Motor neuron (in vitro differentiated cells): ENCODE results near the gene CCDC137. TPM values are rescaled to one million over a fixed set of nuclear protein-coding genes. Genes with fewer than 3 reads are reported as not detected.

Experiments used
- ATAC-seq, 8 experiments: fragments of 200-7000 bp; cut with Tn5 transposase; replicated peaks in 6 of 8; 2 replicates each; pipeline ENCODE4 v1.8.0; 2021; ENCODE audit warnings: mild to moderate bottlenecking in 8 of 8, moderate library complexity in 8 of 8
- H3K27ac ChIP-seq, 2 donors: fragments of 250-450 bp; sonication (Bioruptor Pico); 2 replicates each; pipeline ENCODE4 v1.9.0; 2021; ENCODE audit warnings: antibody characterized with exemption in 2 of 2, mild to moderate bottlenecking in 2 of 2, moderate library complexity in 1 of 2
- H3K4me1 ChIP-seq, 2 donors: fragments of 250-450 bp; sonication (Bioruptor Pico); replicated peaks in 1 of 2; 2 replicates each; pipeline ENCODE4 v1.6.1; 2021; ENCODE audit warnings: antibody characterized with exemption in 2 of 2, mild to moderate bottlenecking in 2 of 2, moderate library complexity in 1 of 2
- H3K4me3 ChIP-seq, 5 donors: fragments of 250-450 bp; sonication (Bioruptor Pico); 2 replicates each; pipeline ENCODE4 v1.9.0; 2021; ENCODE audit warnings: antibody characterized with exemption in 5 of 5, mild to moderate bottlenecking in 5 of 5, moderate library complexity in 4 of 5
- WGBS, 10 experiments: fragments of 450-650 bp; shearing (Covaris generic); methylation state at CpG; one replicate each; pipeline ENCODE4 v1.0.0; 2022; 5-methylcytosine and 5-hydroxymethylcytosine counted together
- in situ Hi-C, 9 experiments: fragments of 400-800 bp; cut with MboI; loops; one replicate each; pipeline ENCODE4 v1.15.0; 2021; ENCODE audit warnings: low sequenced_read_pairs in 9 of 9, low pct_unique_long_range_greater_than_20kb in 2 of 9; ENCODE audit not compliant: unreplicated experiment in 9 of 9
- total RNA-seq, 8 experiments: library from RNA; unstranded; fragments of 300-600 nt; gene quantifications; 2 replicates each; pipeline versions ENCODE4 v1.2.3 to v1.2.4, GENCODE V29; 2022

Gene CCDC137
- total RNA-seq, 8 experiments from 2014 or later: 9.1 to 34.6 (median 22.5) TPM

GRCh38 chr17:81719410-81720266 lies 53.1 kb downstream of the CCDC137 start:
- WGBS, 10 experiments: 80 to 100% (median 93%) methylated on average over 1 to 9 of the region's 33 CpGs; no CpG with 5 or more reads in 5 of the 10 experiments
- in situ Hi-C loops: no loop called here
- H3K4me1 ChIP-seq: peaks cover 0 to 2% of the 10 kb centered on the region in 2 donors
- H3K4me3 ChIP-seq: no peak overlapping the region
- H3K27ac ChIP-seq: no peak overlapping the region
- no peak for ATAC-seq

- no peak for ATAC-seq
- peaks cover 0 to 2% of the 10 kb centered on the region in 2 donors for H3K4me1 ChIP-seq
- no peak overlapping the region for H3K27ac ChIP-seq
- H3K4me3 ChIP-seq: no peak overlapping the region
- WGBS, 10 experiments: 0 to 88% (median 80%) methylated on average over 1 to 7 of the region's 33 CpGs; no CpG with 5 or more reads in 5 of the 10 experiments
- in situ Hi-C loops: no loop called here
These were observed 53.9 kb downstream of the CCDC137 start for GRCh38 chr17:81720267-81721071.

GRCh38 chr17:81722184-81723120 lies 55.9 kb downstream of the CCDC137 start:
- ATAC-seq: peak in 7 of 8 experiments; percentile 22 to 52 (median 42)
- in situ Hi-C loops: no loop called here
- Histone ChIP-seq H3K4me1 (peaks cover 0 to 2% of the 10 kb centered on the region in 2 donors), H3K27ac (no peak overlapping the region), H3K4me3 (no peak overlapping the region)
- WGBS, 10 experiments: 33 to 100% (median 75%) methylated on average over 1 to 6 of the region's 10 CpGs; no CpG with 5 or more reads in 3 of the 10 experiments

Other genes with a start within 250 kb of the CCDC137 start
- gene ACTG1, start 153.9 kb upstream of the CCDC137 start, total RNA-seq: 1,000 to 10,000 TPM; 2,076 to 6,877 (median 3,447) TPM
- 1 to 10 TPM in 4 of 8 experiments, under 1 TPM in 4; 0.36 to 3.0 (median 1.2) TPM for gene FSCN2, start 138.4 kb upstream of the CCDC137 start, total RNA-seq
- gene FAAP100, start 114.4 kb upstream of the CCDC137 start, total RNA-seq: 10 to 100 TPM; 13.9 to 34.9 (median 22.8) TPM
- gene NPLOC4, start 29.6 kb upstream of the CCDC137 start, total RNA-seq: 10 to 100 TPM; 19.3 to 78.3 (median 41.8) TPM
- 1 to 10 TPM in 3 of 8 experiments, under 1 TPM in 4, not detected in 1; 0.22 to 1.2 (median 1.00) TPM for gene TSPAN10, start 29.5 kb upstream of the CCDC137 start, total RNA-seq
- under 1 TPM in 6 of 8 experiments, not detected in 2; 0.20 to 0.79 (median 0.55) TPM for gene PDE6G, start 10.2 kb upstream of the CCDC137 start, total RNA-seq
- 10 to 100 TPM; 20.2 to 85.8 (median 33.6) TPM for gene OXLD1, start 132 bp upstream of the CCDC137 start, total RNA-seq
- 10 to 100 TPM; 32.5 to 76.0 (median 48.4) TPM for gene ARL16, start 17.1 kb downstream of the CCDC137 start, total RNA-seq
- gene HGS, start 17.3 kb downstream of the CCDC137 start, total RNA-seq: 10 to 100 TPM; 46.1 to 89.5 (median 62.4) TPM
- 100 to 1,000 TPM in 2 of 8 experiments, 10 to 100 TPM in 6; 17.0 to 155 (median 39.6) TPM for gene MRPL12, start 36.6 kb downstream of the CCDC137 start, total RNA-seq
- gene SLC25A10, start 45.5 kb downstream of the CCDC137 start, total RNA-seq: 10 to 100 TPM in 3 of 8 experiments, 1 to 10 TPM in 5; 2.4 to 24.9 (median 5.0) TPM
- under 1 TPM in 4 of 8 experiments, not detected in 4; 0.14 to 0.66 (median 0.32) TPM for gene GCGR, start 137.4 kb downstream of the CCDC137 start, total RNA-seq
- 100 to 1,000 TPM in 4 of 8 experiments, 10 to 100 TPM in 4; 18.1 to 139 (median 101) TPM for gene MCRIP1, start 166.6 kb downstream of the CCDC137 start, total RNA-seq
- gene PPP1R27, start 168.3 kb downstream of the CCDC137 start, total RNA-seq: 1 to 10 TPM in 4 of 8 experiments, under 1 TPM in 3, not detected in 1; 0.73 to 1.3 (median 1.1) TPM
- gene P4HB, start 193.8 kb downstream of the CCDC137 start, total RNA-seq: 100 to 1,000 TPM; 116 to 461 (median 257) TPM
- gene ARHGDIA, start 204.6 kb downstream of the CCDC137 start, total RNA-seq: 100 to 1,000 TPM in 5 of 8 experiments, 10 to 100 TPM in 3; 44.7 to 276 (median 151) TPM
- 100 to 1,000 TPM in 3 of 8 experiments, 10 to 100 TPM in 5; 52.7 to 176 (median 78.1) TPM for gene ALYREF, start 224.8 kb downstream of the CCDC137 start, total RNA-seq
- 100 to 1,000 TPM in 6 of 8 experiments, 10 to 100 TPM in 2; 80.4 to 181 (median 120) TPM for gene ANAPC11, start 225.0 kb downstream of the CCDC137 start, total RNA-seq
- under 1 TPM in 7 of 8 experiments, not detected in 1; 0.15 to 0.92 (median 0.43) TPM for gene NPB, start 235.5 kb downstream of the CCDC137 start, total RNA-seq
- gene PCYT2, start 244.7 kb downstream of the CCDC137 start, total RNA-seq: 10 to 100 TPM; 11.3 to 40.6 (median 16.0) TPM